NT2/D1 (cell line): Measurements from ENCODE around the gene NUBP2.

Experiments used
- SUZ12 ChIP-seq: IDR thresholded peaks from 2 replicates; pipeline ENCODE4 v1.6.1; 2011; ENCODE audit not compliant: insufficient read length, insufficient read depth; ENCODE audit errors: extremely low read depth
- YY1 ChIP-seq: IDR thresholded peaks from 2 replicates; pipeline ENCODE4 v1.6.1; 2011; ENCODE audit not compliant: insufficient read length, insufficient read depth
- ZNF274 ChIP-seq: IDR thresholded peaks from 2 replicates; pipeline ENCODE4 v1.6.1; 2011; ENCODE audit warnings: mild to moderate bottlenecking, low read depth, low read length

GRCh38 chr16:1794908-1795666 is 12.3 kb downstream of the NUBP2 start:
- TF ChIP-seq YY1 (no peak), SUZ12 (no peak), ZNF274 (no peak)
